22Rv1 (cell line): ENCODE data around the gene DSCAM.
"Not testable (repeated sequence)": the region's sequence is repeated elsewhere in the genome, so short reads cannot be mapped to it uniquely, and the experiment has no call there.

ENCODE experiments used
- ZFX ChIP-seq: fragments of 450-650 bp; IDR thresholded peaks from 2 replicates; pipeline ENCODE4 v1.6.1; 2017; ENCODE audit warnings: antibody characterized with exemption, borderline replicate concordance
- TF ChIP-seq, protein P1 (sequence below): fragments of 450-650 bp; IDR thresholded peaks from 2 replicates; pipeline ENCODE4 v1.5.1; 2017; ENCODE audit warnings: mild to moderate bottlenecking

DNA sequence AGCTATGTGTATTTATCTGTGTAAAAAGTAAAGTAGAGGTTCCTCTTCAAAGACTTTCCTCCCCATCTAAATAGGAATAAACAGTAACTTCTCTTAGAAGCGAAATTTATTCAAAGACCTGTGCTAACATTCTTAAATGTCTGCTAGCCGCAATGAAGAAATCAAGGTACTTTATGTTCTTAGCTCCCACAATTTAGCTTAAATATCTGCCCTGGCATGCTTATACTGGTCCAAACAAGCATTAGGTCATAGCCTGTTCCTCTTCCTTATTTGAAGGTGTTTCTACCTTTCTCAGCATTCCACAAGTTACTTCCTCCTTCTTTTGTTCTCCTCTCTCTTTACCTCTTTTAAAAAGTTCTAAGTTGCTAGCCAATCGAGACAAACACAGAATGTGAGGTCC lies 588.5 kb downstream of the DSCAM start:
- TF ChIP-seq, protein P1, sequence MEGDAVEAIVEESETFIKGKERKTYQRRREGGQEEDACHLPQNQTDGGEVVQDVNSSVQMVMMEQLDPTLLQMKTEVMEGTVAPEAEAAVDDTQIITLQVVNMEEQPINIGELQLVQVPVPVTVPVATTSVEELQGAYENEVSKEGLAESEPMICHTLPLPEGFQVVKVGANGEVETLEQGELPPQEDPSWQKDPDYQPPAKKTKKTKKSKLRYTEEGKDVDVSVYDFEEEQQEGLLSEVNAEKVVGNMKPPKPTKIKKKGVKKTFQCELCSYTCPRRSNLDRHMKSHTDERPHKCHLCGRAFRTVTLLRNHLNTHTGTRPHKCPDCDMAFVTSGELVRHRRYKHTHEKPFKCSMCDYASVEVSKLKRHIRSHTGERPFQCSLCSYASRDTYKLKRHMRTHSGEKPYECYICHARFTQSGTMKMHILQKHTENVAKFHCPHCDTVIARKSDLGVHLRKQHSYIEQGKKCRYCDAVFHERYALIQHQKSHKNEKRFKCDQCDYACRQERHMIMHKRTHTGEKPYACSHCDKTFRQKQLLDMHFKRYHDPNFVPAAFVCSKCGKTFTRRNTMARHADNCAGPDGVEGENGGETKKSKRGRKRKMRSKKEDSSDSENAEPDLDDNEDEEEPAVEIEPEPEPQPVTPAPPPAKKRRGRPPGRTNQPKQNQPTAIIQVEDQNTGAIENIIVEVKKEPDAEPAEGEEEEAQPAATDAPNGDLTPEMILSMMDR = not testable (repeated sequence)
- not testable (repeated sequence) for TF ChIP-seq ZFX
